IMR-90 (cell line): Measurements from ENCODE around the gene IL17C. TPM values are rescaled to one million over a fixed set of nuclear protein-coding genes. Genes with fewer than 3 reads are reported as not detected.

Experiments used
- ATAC-seq: fragments of 200-7000 bp; cut with Tn5 transposase; 2 replicates; pipeline ENCODE4 v1.9.1; 2020; ENCODE audit warnings: low read depth, mild to moderate bottlenecking, moderate library complexity
- BruUV-seq: library from RNA; stranded (reverse); fragments of 400-500 nt; replicated peaks from 2 replicates; lab custom pipeline; 2021; lab: Mats Ljungman, UMichigan
- CTCF ChIA-PET: fragments of 300-600 bp; formaldehyde crosslinking; extraction: SDS; loops from one replicate; lab custom pipeline; 2021; ENCODE audit warnings: antibody characterized with exemption; lab: Yijun Ruan, JAX
- POLR2A ChIA-PET: fragments of 300-600 bp; sonication (Branson Sonifier 250); formaldehyde crosslinking; loops from one replicate; lab custom pipeline; 2022; ENCODE audit warnings: antibody characterized with exemption; ENCODE audit not compliant: unreplicated experiment; lab: Charles Lee
- DNase-seq: peaks from one replicate; pipeline ENCODE4 v3.0.0; 2013
- H2AFZ ChIP-seq: replicated peaks from 2 replicates; pipeline ENCODE3; 2013; ENCODE audit warnings: low read length, mild to moderate bottlenecking; ENCODE audit not compliant: poor library complexity
- H2AK5ac ChIP-seq: 2 replicates; pipeline ENCODE4 v1.6.1; 2013; ENCODE audit warnings: low read depth, low read length, inconsistent platforms
- H2AK9ac ChIP-seq: replicated peaks from 2 replicates; pipeline ENCODE3; 2013; ENCODE audit warnings: mild to moderate bottlenecking, low read depth, low read length, moderate library complexity; ENCODE audit not compliant: poor library complexity
- H2BK120ac ChIP-seq: 2 replicates; pipeline ENCODE4 v1.6.1; 2013; ENCODE audit warnings: low read depth, low read length, inconsistent platforms
- H2BK15ac ChIP-seq: 3 replicates; pipeline ENCODE4 v1.6.1; 2013; ENCODE audit warnings: low read depth, low read length, inconsistent platforms
- H2BK20ac ChIP-seq: 2 replicates; pipeline ENCODE4 v1.6.1; 2013; ENCODE audit warnings: low read depth, mild to moderate bottlenecking, inconsistent platforms, low read length, moderate library complexity
- H2BK5ac ChIP-seq: 2 replicates; pipeline ENCODE4 v1.6.1; 2013; ENCODE audit warnings: mild to moderate bottlenecking, low read depth, low read length, inconsistent platforms; ENCODE audit not compliant: poor library complexity, severe bottlenecking
- H3K14ac ChIP-seq: replicated peaks from 2 replicates; pipeline ENCODE4 v1.6.1; 2013; ENCODE audit warnings: low read depth, low read length, inconsistent platforms
- H3K18ac ChIP-seq: 2 replicates; pipeline ENCODE4 v1.6.1; 2013; ENCODE audit warnings: low read depth, low read length, control low read depth
- H3K23ac ChIP-seq: 2 replicates; pipeline ENCODE4 v1.6.1; 2013; ENCODE audit warnings: low read depth, low read length, inconsistent platforms
- H3K27ac ChIP-seq: 2 replicates; pipeline ENCODE4 v1.5.1; 2013; ENCODE audit warnings: mild to moderate bottlenecking, control low read depth, low read length; ENCODE audit not compliant: insufficient read depth
- H3K27me3 ChIP-seq: 2 replicates; pipeline ENCODE4 v1.6.1; 2013; ENCODE audit warnings: low read length; ENCODE audit not compliant: control insufficient read depth, insufficient read depth
- H3K36me3 ChIP-seq: 2 replicates; pipeline ENCODE4 v1.6.1; 2013; ENCODE audit warnings: low read length, mixed read lengths; ENCODE audit not compliant: control insufficient read depth, insufficient read depth
- H3K4ac ChIP-seq: 2 replicates; pipeline ENCODE4 v1.6.1; 2013; ENCODE audit warnings: low read depth, low read length, inconsistent platforms
- H3K4me1 ChIP-seq: 2 replicates; pipeline ENCODE4 v1.6.1; 2013; ENCODE audit warnings: low read length, mixed read lengths; ENCODE audit not compliant: control insufficient read depth, insufficient read depth
- H3K4me2 ChIP-seq: 2 replicates; pipeline ENCODE4 v1.6.1; 2013; ENCODE audit warnings: low read depth, mild to moderate bottlenecking, control low read depth, low read length, moderate library complexity
- H3K4me3 ChIP-seq: 2 replicates; pipeline ENCODE4 v1.5.1; 2013; ENCODE audit warnings: low read depth, mild to moderate bottlenecking, control low read depth, low read length, moderate library complexity; ENCODE audit not compliant: insufficient read depth
- H3K56ac ChIP-seq: 2 replicates; pipeline ENCODE4 v1.6.1; 2013; ENCODE audit warnings: low read length, inconsistent platforms; ENCODE audit not compliant: insufficient read depth; ENCODE audit errors: extremely low read depth
- H3K79me1 ChIP-seq, 2 experiments: 2 replicates each; pipeline ENCODE4 v1.6.1; 2013; ENCODE audit warnings: low read length in 2 of 2, inconsistent platforms in 1 of 2, low read depth in 1 of 2
- H3K9ac ChIP-seq: 2 replicates; pipeline ENCODE4 v1.6.1; 2013; ENCODE audit warnings: low read depth, low read length, control low read depth
- H3K9me1 ChIP-seq: 2 replicates; pipeline ENCODE4 v1.6.1; 2013; ENCODE audit warnings: low read length, inconsistent platforms; ENCODE audit not compliant: insufficient read depth
- H3K9me3 ChIP-seq: 2 replicates; pipeline ENCODE4 v1.6.1; 2013; ENCODE audit warnings: low read length; ENCODE audit not compliant: control insufficient read depth, insufficient read depth
- H4K20me1 ChIP-seq: 2 replicates; pipeline ENCODE4 v1.6.1; 2013; ENCODE audit warnings: low read length, inconsistent platforms; ENCODE audit not compliant: insufficient read depth
- H4K5ac ChIP-seq: 2 replicates; pipeline ENCODE4 v1.6.1; 2013; ENCODE audit warnings: mild to moderate bottlenecking, low read depth, low read length, control low read depth
- H4K8ac ChIP-seq, 2 experiments: 2 replicates each; pipeline ENCODE4 v1.6.1; 2013; ENCODE audit warnings: low read depth in 2 of 2, low read length in 2 of 2, control low read depth in 1 of 2, inconsistent platforms in 1 of 2
- H4K91ac ChIP-seq: 2 replicates; pipeline ENCODE4 v1.6.1; 2013; ENCODE audit warnings: low read depth, low read length, inconsistent platforms; ENCODE audit not compliant: insufficient read depth
- CEBPB ChIP-seq: IDR thresholded peaks from 2 replicates; pipeline ENCODE4 v1.6.1; 2012; ENCODE audit warnings: low read depth, low read length, improper control_type of control experiment
- CTCF ChIP-seq: conservative IDR thresholded peaks from 2 replicates; pipeline ENCODE4 v1.5.1; 2012; ENCODE audit warnings: mild to moderate bottlenecking, low read depth, low read length, improper control_type of control experiment
- WGBS, 2 experiments: methylation state at CpG; one replicate each; pipeline versions ENCODE4 v1.1.5 to v1.1.7; 2013; ENCODE audit warnings: missing lambda C conversion rate in 2 of 2; ENCODE audit not compliant: insufficient read length in 1 of 2; ENCODE audit errors: extremely low coverage in 2 of 2; 5-methylcytosine and 5-hydroxymethylcytosine counted together
- dilution Hi-C: fragments of 300-500 bp; cut with HindIII; formaldehyde crosslinking; loops from one replicate; pipeline ENCODE4 v1.14.3; 2018; ENCODE audit warnings: low sequenced_read_pairs; ENCODE audit not compliant: unreplicated experiment
- in situ Hi-C: fragments of 300-500 bp; cut with MboI; formaldehyde crosslinking; loops from 3 replicates; pipeline ENCODE4 v1.14.3; 2019; ENCODE audit warnings: low sequenced_read_pairs, inconsistent platforms, mixed read lengths
- intact Hi-C: fragments of 100-400 bp; cut with micrococcal nuclease; formaldehyde crosslinking; loops from 2 replicates; pipeline ENCODE4 v1.10.0; 2022
- polyA plus RNA-seq, 3 experiments: library from polyadenylated mRNA; depleted of rRNA; stranded (reverse); fragments of >200 nt; gene quantifications; 2 replicates each; pipeline ENCODE4 v1.2.3, GENCODE V29; 2012; ENCODE audit warnings: low replicate concordance in 1 of 3
- total RNA-seq: library from RNA; depleted of rRNA; stranded (reverse); fragments of >200 nt; gene quantifications from 2 replicates; pipeline ENCODE4 v1.2.3, GENCODE V29; 2012

Gene IL17C
- total and polyA plus RNA-seq, 2 of the 4 experiments (the other 2 are of a cell fraction) = 0.09 TPM; not detected in 1

GRCh38 chr16:88596483-88596882 lies 41.9 kb upstream of the IL17C start:
- no peak for DNase-seq
- Histone ChIP-seq H2BK15ac (no peak overlapping the region), H3K4me3 (no peak overlapping the region), H2BK5ac (no peak overlapping the region), H3K14ac (no peak overlapping the region), H2AK5ac (no peak overlapping the region), H3K4ac (no peak overlapping the region), H3K9ac (no peak overlapping the region), H2AK9ac (no peak overlapping the region), H4K91ac (no peak overlapping the region), H3K27ac (no peak overlapping the region), H3K23ac (no peak overlapping the region), H2AFZ (no peak overlapping the region), H3K18ac (no peak overlapping the region), H3K9me3 (no peaks in the 10 kb centered on the region), H3K56ac (no peak overlapping the region), H3K4me2 (no peak overlapping the region), H3K79me1 (peaks cover 12 to 66% of the 10 kb centered on the region in 2 experiments), H3K9me1 (peaks cover 3% of the 10 kb centered on the region), H3K36me3 (peaks cover 49% of the 10 kb centered on the region), H2BK120ac (no peak overlapping the region), H3K27me3 (no peaks in the 10 kb centered on the region), H4K8ac (no peak overlapping the region), H3K4me1 (no peaks in the 10 kb centered on the region), H4K20me1 (peaks cover 21% of the 10 kb centered on the region), H4K5ac (no peak overlapping the region), H2BK20ac (no peak overlapping the region)
- in situ Hi-C loops = no loop called here
- CTCF ChIA-PET = interaction anchor here (0.7 kb wide), 1 partner anchor 89 kb away, joined by 4 read pairs; no protein-coding TSS in a partner anchor
- no TSS peak for BruUV-seq
- TF ChIP-seq CTCF = no peak
- TF ChIP-seq CEBPB = peak; percentile 35; the same call in 1 of the 2 replicates
- dilution Hi-C loops = no loop called here
- POLR2A ChIA-PET = no interaction called here
- no CpG with 5 or more reads among the region's 3 CpGs for WGBS, 2 experiments
- intact Hi-C loops = no loop called here
- ATAC-seq = no peak
